ENCODE measurements around the gene PDE6B.

DNA sequence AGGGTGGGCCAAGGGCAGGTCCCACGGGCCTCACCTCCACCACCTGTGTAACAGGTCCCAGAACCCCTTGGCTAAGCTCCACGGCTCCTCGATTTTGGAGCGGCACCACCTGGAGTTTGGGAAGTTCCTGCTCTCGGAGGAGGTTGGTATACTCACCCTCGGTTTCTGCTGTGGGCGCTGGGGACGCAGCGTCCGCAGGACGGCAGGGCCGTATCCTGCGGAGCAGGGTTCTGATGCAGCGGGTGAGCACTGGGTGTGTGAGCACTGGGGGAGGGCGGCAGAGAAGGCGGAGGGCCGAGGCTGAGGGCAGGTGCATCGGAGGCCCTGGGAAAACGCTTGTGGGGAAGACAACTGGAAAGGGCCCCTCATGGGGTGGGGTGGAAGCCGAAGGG is 37.7 kb downstream of the PDE6B start:
- TF ChIP-seq, protein P1, sequence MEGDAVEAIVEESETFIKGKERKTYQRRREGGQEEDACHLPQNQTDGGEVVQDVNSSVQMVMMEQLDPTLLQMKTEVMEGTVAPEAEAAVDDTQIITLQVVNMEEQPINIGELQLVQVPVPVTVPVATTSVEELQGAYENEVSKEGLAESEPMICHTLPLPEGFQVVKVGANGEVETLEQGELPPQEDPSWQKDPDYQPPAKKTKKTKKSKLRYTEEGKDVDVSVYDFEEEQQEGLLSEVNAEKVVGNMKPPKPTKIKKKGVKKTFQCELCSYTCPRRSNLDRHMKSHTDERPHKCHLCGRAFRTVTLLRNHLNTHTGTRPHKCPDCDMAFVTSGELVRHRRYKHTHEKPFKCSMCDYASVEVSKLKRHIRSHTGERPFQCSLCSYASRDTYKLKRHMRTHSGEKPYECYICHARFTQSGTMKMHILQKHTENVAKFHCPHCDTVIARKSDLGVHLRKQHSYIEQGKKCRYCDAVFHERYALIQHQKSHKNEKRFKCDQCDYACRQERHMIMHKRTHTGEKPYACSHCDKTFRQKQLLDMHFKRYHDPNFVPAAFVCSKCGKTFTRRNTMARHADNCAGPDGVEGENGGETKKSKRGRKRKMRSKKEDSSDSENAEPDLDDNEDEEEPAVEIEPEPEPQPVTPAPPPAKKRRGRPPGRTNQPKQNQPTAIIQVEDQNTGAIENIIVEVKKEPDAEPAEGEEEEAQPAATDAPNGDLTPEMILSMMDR (IDR thresholded peaks at IDR 0.05; ENCODE audit: insufficient read depth, low read length, poor library complexity, severe bottlenecking): no peak
- TF ChIP-seq EZH2phosphoT487 (conservative IDR thresholded peaks at IDR 0.05; ENCODE audit: low read length): no peak
